ENCODE measurements around the gene CFAP69.

CFAP69 gene

DNA sequence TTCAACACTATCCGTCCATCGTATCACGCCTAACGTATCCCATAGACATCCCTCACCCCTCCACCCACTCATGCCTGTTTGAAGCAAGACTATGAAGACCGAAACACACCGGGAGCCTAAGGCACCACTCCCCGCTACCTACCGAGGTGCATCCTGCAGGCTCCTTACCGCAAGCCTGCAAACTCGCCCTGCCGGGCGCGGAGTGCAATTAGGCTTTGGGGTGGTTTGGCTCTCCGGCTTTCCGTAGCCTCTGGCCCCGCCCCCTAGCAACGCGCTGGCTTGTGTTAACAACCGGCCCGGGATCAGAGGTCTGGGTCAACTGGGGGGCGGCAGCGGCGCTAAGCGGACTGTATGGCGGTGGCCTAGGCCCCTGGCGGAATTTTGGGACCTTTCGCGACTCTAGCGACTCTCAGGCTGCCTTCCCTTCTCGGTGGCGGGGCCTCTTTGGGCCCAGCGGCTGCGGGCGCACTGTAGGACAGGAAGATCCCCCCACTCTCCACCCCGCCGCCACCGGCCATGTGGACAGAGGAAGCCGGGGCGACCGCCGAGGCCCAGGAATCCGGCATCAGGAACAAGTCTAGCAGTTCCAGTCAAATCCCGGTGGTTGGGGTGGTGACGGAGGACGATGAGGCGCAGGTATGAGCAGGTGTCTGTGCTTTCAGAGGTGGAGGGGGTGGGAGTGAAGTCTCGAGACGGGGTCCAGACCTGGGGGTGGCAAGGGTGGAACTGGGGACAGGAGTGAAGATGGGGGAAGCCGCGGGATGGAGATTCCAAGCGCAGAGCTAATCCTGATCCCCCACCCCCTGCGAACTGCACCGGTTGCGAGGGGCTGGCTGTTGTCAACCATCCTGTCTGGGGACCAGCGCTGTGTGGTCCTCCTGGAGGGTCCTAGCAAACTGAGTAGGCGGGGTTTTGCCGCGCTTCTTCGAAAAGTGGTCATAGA lies at the start of gene CFAP69:
CFAP69 (plus strand) TSS at position 266 of the 943 bp plus-strand sequence; CDS start at position 517, 251 bp downstream.
- no peak for FAIRE-seq

- FAIRE-seq = no peak
Measured at GRCh38 chr7:90201500-90202195, 43.3 kb upstream of the CFAP69 start.

DNA sequence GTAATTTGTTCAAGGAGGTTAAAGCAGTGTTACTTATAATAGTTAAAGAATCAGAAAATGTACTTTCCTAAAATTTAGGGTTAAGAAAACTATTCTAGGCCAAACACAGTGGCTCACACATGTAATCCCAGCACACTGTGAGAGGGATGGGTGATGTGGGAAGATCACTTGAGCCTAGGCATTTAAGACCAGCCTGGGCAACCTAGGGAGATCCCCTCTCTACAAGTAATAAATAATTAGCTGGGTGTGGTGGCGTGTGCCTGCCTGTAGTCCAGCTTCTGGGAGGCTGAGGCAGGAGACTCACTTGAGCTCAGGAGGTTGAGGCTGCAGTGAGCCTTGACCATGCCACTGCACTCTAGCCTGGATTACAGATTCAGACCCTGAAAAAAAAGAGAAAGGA lies 37.0 kb upstream of the CFAP69 start:
- no peak for FAIRE-seq

- FAIRE-seq = no peak
Measured at GRCh38 chr7:90209776-90210175, 35.2 kb upstream of the CFAP69 start.

DNA sequence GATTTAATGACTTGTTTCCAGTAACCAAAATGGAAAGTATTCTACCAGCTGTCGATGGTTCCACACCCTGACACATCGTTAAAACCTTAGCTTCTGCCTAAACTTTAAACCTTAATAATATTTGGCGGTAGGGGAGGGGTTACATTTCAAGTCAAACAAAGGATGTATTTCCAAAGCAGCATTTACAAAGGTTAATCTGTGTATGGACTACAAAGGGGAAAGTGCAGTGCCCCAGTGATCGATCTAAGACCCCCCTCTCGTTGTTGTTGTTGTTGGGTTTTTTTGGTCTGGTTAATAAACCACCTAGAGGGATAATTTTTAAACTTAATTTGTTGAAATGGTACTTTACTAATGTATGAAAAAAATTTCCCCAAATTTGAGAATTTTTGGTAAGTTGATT lies 34.5 kb upstream of the CFAP69 start:
- FAIRE-seq = no peak

DNA sequence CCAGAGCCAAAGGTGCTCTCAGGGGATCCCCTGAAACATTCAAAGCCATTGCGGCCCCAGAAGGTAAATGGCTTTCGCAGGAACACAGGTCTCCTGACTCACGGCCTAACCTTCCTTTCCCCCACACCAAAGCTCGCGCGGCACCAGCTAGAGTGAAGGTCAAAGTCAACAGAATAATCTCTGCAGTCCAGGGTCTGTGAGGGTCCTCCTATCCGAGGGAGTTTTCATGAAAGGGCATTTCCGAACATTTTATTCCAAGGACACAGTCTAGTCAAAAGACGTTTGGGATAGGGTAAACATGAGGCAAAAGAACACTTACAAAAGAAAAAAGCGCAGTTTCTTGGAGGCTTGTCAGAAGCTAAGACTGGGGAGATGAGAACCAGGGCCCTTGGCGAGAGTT lies 34.0 kb upstream of the CFAP69 start:
- no peak for FAIRE-seq

DNA sequence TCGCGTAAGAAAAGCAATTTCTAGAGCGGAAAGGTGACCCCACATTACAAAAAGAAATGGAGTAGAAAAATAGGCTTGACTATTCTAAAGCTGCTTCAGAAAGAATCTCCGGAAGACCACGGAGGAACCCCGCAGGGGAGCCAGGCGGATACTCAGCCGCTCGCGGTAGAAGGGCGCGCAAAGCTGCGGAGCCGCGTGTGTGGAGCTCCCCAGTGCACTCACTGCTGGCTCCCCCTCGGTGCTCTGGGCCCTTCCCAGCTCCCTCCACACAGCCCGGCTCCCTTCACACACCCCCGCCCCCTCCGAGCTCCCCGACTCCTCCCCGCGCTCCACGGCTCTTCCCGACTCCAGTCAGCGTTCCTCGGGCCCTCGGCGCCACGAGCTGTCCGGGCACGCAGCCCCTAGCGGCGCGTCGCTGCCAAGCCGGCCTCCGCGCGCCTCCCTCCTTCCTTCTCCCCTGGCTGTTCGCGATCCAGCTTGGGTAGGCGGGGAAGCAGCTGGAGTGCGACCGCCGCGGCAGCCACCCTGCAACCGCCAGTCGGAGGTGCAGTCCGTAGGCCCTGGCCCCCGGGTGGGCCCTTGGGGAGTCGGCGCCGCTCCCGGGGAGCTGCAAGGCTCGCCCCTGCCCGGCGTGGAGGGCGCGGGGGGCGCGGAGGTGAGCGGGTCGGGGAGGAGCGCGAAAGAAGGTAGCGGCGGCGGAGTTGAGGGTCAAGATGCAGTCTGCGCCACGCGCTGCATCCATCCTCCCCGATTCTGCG lies 33.4 kb upstream of the CFAP69 start, which contains the start of gene STEAP2:
STEAP2 (plus strand) TSS at position 350 of the 758 bp plus-strand sequence. CDS start 13,343 bp downstream, outside the sequence.
- FAIRE-seq = no peak

GRCh38 chr7:90212149-90212495 lies 32.9 kb upstream of the CFAP69 start:
- no peak for FAIRE-seq

- no peak for FAIRE-seq
Measured at GRCh38 chr7:90213521-90213920, 31.5 kb upstream of the CFAP69 start.

DNA sequence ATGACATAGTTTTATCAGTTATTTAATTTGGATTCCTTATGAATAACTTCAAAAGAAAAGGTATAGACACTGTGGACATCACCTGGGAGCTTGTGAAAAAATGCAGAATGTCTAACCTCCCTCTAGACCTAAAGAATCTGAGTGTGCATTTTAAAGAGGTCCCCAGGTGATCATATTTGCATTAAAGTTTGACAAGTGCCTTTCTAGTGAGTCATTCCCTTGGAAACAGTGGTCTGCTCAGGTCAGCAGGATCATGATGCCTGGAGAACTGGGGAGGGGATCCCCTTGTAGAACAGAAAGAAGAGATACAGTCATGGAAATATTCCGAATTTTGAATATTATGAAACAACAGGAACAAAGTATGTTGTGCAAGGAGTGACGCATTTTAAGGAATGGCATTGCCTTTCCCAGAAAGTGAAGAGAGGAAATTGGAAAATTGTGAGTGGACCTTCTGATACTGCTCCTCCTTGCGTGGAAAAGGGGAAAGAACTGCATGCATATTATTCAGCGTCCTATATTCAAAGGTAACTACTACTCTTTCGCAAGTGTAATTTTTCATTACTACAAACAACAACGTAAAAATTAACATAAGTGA lies 28.8 kb upstream of the CFAP69 start:
- FAIRE-seq = no peak

DNA sequence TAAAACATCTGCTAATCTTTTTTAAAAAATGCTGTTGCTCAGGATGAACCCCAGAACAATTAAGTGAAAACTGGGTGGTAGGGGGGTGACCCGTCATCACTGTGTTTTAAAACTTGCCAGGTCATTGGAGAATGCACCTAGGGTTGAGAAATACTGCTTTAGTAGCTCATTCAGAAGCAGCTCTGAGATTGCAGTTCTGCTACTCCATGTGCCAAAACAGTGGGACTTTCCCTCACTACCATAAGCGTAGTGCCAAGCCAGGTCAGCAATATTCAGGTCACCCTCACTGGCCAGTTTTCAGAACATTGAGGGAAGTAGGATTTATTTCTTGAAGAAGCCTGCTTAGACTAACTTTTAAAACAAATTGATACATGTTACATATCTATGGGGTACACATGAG lies 28.2 kb upstream of the CFAP69 start:
- no peak for FAIRE-seq

DNA sequence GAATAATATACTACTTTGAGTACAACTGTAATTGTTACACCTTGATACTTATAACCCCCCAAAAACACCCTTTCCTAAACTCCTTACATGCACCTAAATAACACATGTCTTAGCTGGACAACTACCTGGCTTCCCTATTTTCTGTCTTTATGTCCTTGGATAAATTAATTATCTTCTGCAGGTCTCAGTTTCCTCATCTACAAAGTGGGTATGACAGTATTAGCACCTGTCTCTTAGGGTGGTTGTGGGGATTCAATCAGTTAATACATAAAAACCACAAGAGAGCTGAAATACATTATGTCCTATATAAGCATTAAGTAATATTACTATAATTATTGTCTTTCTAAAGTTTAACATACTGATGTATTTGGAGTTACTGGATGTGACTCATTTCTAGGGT lies 22.6 kb upstream of the CFAP69 start:
- no peak for FAIRE-seq

- FAIRE-seq = no peak
Measured at GRCh38 chr7:90222811-90223725, 21.9 kb upstream of the CFAP69 start.

DNA sequence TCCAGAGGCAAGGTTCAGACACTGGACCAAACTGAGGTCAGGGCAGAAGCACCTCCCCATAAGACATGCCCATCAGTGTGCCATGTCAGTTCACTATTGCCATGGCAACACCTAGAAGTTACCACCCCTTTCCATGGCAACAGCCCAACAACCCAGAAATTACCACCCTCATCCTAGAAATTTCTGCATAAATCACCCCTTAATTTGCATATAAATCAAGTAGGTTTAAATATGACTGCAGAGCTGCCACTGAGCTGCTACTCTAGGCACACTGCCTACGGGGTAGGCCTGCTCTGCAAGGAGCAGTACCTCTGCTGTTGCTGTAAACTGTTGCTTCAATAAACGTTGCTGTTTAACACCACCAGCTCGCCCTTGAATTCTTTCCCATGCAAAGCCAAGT lies 20.8 kb upstream of the CFAP69 start:
- no peak for FAIRE-seq

GRCh38 chr7:90225181-90225580 lies 19.8 kb upstream of the CFAP69 start:
- FAIRE-seq = no peak

DNA sequence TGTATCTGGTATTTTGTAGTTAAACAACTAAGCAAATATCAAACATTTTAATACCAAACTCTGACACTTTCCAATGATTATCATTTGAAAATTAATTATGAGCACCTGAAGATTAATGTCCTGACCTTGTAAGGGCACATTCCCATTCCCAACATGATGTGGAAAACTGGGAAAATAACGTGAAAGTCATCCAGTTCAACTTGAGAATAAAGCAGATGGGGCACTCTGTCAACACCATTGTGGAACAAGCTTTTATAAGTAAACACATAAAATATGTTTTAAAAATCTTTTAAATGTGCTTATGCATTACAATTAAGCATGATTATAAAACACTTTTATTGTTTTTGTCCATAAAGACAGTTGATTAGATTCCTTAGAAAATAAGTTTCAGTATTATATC lies 19.4 kb upstream of the CFAP69 start:
- no peak for FAIRE-seq

DNA sequence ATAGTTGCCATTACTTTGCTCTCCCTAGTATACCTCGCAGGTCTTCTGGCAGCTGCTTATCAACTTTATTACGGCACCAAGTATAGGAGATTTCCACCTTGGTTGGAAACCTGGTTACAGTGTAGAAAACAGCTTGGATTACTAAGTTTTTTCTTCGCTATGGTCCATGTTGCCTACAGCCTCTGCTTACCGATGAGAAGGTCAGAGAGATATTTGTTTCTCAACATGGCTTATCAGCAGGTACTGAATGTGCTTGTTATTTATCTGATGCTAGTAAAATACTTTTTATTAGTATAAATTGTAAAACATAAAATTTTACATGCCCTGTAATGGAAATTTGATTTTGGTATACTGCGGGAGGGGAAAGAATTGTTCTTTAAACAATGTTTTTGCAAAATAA lies 17.7 kb upstream of the CFAP69 start:
- no peak for FAIRE-seq

DNA sequence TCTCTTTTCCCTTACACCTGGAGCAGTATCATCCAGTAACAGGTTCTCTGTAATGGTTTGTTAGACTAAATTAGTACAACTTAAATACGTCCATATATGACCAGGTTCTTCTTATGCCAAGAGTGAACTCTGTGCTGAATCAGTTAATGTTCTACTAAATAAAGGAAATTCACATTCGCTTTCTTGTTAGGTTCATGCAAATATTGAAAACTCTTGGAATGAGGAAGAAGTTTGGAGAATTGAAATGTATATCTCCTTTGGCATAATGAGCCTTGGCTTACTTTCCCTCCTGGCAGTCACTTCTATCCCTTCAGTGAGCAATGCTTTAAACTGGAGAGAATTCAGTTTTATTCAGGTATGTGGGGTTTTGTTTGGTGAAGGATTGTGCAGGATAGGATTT lies 15.3 kb upstream of the CFAP69 start:
- no peak for FAIRE-seq

- FAIRE-seq = no peak
Measured at GRCh38 chr7:90230834-90231233, 14.1 kb upstream of the CFAP69 start.

DNA sequence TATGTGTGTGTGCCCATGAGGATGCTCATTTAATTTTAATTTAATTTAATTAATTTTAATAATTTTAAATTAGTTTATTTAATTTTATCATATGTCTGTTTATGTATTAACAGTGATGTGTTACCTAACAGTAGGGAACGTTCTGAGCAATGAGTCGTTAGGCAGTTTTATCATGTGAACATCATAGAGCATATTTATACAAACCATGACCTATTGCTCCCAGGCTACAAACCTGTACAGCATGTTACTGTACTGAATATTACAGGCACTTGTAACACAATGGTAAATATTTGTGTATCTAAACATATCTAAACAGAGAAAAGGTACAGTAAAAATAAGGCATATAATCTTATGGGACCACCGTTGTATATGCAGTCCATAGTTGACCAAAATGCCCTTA lies 13.7 kb upstream of the CFAP69 start:
- no peak for FAIRE-seq

- no peak for FAIRE-seq
Measured at GRCh38 chr7:90232430-90232829, 12.5 kb upstream of the CFAP69 start.

GRCh38 chr7:90233569-90233968 lies 11.4 kb upstream of the CFAP69 start:
- FAIRE-seq = no peak

Data from G401.6 (cell line).